ENCODE measurements around the gene ZCCHC2. TPM values are rescaled to one million over a fixed set of nuclear protein-coding genes. Genes with fewer than 3 reads are reported as not detected.
A peak's percentile ranks its signal among the peaks of the same experiment; 100 is the strongest.

The ZCCHC2 gene
- total RNA-seq, 3 donors from 2014 or later (not counting 1 experiment from before 2014, with no cell fraction given), result 50.4 to 81.2 (median 59.6) TPM

GRCh38 chr18:62523631-62524439, 1.0 kb downstream of the ZCCHC2 start:
- H3K9me3 ChIP-seq (ENCODE audit: control insufficient read depth, insufficient read depth, low read length), result no peaks in the 10 kb centered on the region
- peak; percentile 47 to 75 for DNase-seq
- no peaks in the 10 kb centered on the region for H3K36me3 ChIP-seq (ENCODE audit: control insufficient read depth, insufficient read depth, low read length)
- TF ChIP-seq CTCF (IDR thresholded peaks at IDR 0.05), result no peak
- no peaks in the 10 kb centered on the region for H3K27me3 ChIP-seq (ENCODE audit: control insufficient read depth, insufficient read depth, low read length)
- Mint-ChIP-seq H3K27me3 (ENCODE audit: low read depth in 2 of 2) (no peaks in the 10 kb centered on the region), H3K36me3 (no peaks in the 10 kb centered on the region), H3K4me1 (peaks cover 23 to 28% of the 10 kb centered on the region in 2 donors), H3K27ac (peak overlapping the region; percentile 89 to 93), H3K4me3 (peak overlapping the region; percentile 91), H3K9me3 (no peaks in the 10 kb centered on the region)
- under 1% methylated on average over 100 of the region's 100 CpGs for WGBS (ENCODE audit: insufficient coverage)
- peak overlapping the region; percentile 91 for H3K27ac ChIP-seq (ENCODE audit: low read length)
- H3K4me1 ChIP-seq (ENCODE audit: control insufficient read depth, insufficient read depth, low read length), result peaks cover 16% of the 10 kb centered on the region
- intact Hi-C loops (cut with micrococcal nuclease), result loop anchor here (5.0 to 10.0 kb wide), 2 partner anchors 191 to 898 kb away; partner anchors contain the start of genes PHLPP1 and VPS4B
- H3K4me3 ChIP-seq (ENCODE audit: low read length), result peak overlapping the region; percentile 82
- peak in 2 of 3 donors; percentile 4 to 7 for ATAC-seq

- H3K27me3 Mint-ChIP-seq (ENCODE audit: low read depth in 2 of 2), result no peaks in the 10 kb centered on the region
- no peaks in the 10 kb centered on the region for H3K9me3 ChIP-seq (ENCODE audit: control insufficient read depth, insufficient read depth, low read length)
- H3K4me3 ChIP-seq (ENCODE audit: low read length), result peak overlapping the region; percentile 82
- peak overlapping the region; percentile 91 for H3K4me3 Mint-ChIP-seq
- H3K9me3 Mint-ChIP-seq, result no peaks in the 10 kb centered on the region
- no peaks in the 10 kb centered on the region for H3K27me3 ChIP-seq (ENCODE audit: control insufficient read depth, insufficient read depth, low read length)
- DNase-seq, result peak; percentile 63 to 79
- peak overlapping the region; percentile 91 for H3K27ac ChIP-seq (ENCODE audit: low read length)
- H3K36me3 ChIP-seq (ENCODE audit: control insufficient read depth, insufficient read depth, low read length), result no peaks in the 10 kb centered on the region
- WGBS (ENCODE audit: insufficient coverage), result under 1% methylated on average over 57 of the region's 57 CpGs
- intact Hi-C loops (cut with micrococcal nuclease), result loop anchor here (5.0 to 10.0 kb wide), 2 partner anchors 190 to 898 kb away; partner anchors contain the start of genes PHLPP1 and VPS4B
- H3K27ac Mint-ChIP-seq, result peak overlapping the region; percentile 89 to 93
- ATAC-seq, result peak; percentile 17 to 33 (median 23)
- peaks cover 16% of the 10 kb centered on the region for H3K4me1 ChIP-seq (ENCODE audit: control insufficient read depth, insufficient read depth, low read length)
- TF ChIP-seq CTCF (IDR thresholded peaks at IDR 0.05), result no peak
- peaks cover 23 to 35% of the 10 kb centered on the region in 2 donors for H3K4me1 Mint-ChIP-seq
- no peaks in the 10 kb centered on the region for H3K36me3 Mint-ChIP-seq
Observed at GRCh38 chr18:62524440-62525200, 1.8 kb downstream of the ZCCHC2 start.

GRCh38 chr18:62525608-62526007, 2.8 kb downstream of the ZCCHC2 start:
- DNase-seq (peak in 1 of 2 donors; percentile 33), ATAC-seq (no peak)
- peaks cover 16% of the 10 kb centered on the region for H3K4me1 ChIP-seq (ENCODE audit: control insufficient read depth, insufficient read depth, low read length)
- Mint-ChIP-seq H3K4me3 (peak overlapping the region; percentile 91), H3K27me3 (ENCODE audit: low read depth in 2 of 2) (no peaks in the 10 kb centered on the region), H3K36me3 (no peaks in the 10 kb centered on the region), H3K4me1 (peaks cover 32 to 44% of the 10 kb centered on the region in 2 donors), H3K27ac (peak overlapping the region; percentile 89 to 93), H3K9me3 (no peaks in the 10 kb centered on the region)
- H3K9me3 ChIP-seq (ENCODE audit: control insufficient read depth, insufficient read depth, low read length), result no peaks in the 10 kb centered on the region
- peak overlapping the region; percentile 91 for H3K27ac ChIP-seq (ENCODE audit: low read length)
- intact Hi-C loops (cut with micrococcal nuclease), result loop anchor here (2.0 to 10.0 kb wide), 3 partner anchors 19 to 339 kb away; partner anchors contain the start of genes PHLPP1, PIGN and RELCH
- H3K36me3 ChIP-seq (ENCODE audit: control insufficient read depth, insufficient read depth, low read length), result no peaks in the 10 kb centered on the region
- H3K27me3 ChIP-seq (ENCODE audit: control insufficient read depth, insufficient read depth, low read length), result no peaks in the 10 kb centered on the region
- no peak for TF ChIP-seq CTCF (IDR thresholded peaks at IDR 0.05)
- peak overlapping the region; percentile 82 for H3K4me3 ChIP-seq (ENCODE audit: low read length)
- WGBS (ENCODE audit: insufficient coverage), result 61% methylated on average over 8 of the region's 9 CpGs
